Gastrocnemius medialis (tissue), 4 donors: ENCODE measurements around the gene BCAS4. TPM values are rescaled to one million over a fixed set of nuclear protein-coding genes. Genes with fewer than 3 reads are reported as not detected.
A peak's percentile ranks its signal among the peaks of the same experiment; 100 is the strongest.
"Not testable (repeated sequence)": the region's sequence is repeated elsewhere in the genome, so short reads cannot be mapped to it uniquely, and the experiment has no call there.

Experiments
- ATAC-seq, 2 donors: fragments of 150-250 bp; one replicate each; pipeline ENCODE4 v1.9.1; 2016
- DNase-seq, 2 donors: peaks; one replicate each; pipeline ENCODE4 v3.0.0-alpha.2; 2019
- H3K27ac ChIP-seq, 4 donors: fragments of 200-600 bp; sonication (generic); 1 replicate in 1 of 4; 2 replicates in 3 of 4; pipeline ENCODE4 v1.5.1; 2016 to 2018; ENCODE audit warnings: mild to moderate bottlenecking in 2 of 4, moderate library complexity in 1 of 4
- H3K27me3 ChIP-seq, 3 donors: fragments of 200-600 bp; sonication (generic) in 2 of 3; 1 replicate in 1 of 3; 2 replicates in 2 of 3; pipeline versions ENCODE4 v1.5.1 to v1.6.0; 2016 to 2019; ENCODE audit warnings: mild to moderate bottlenecking in 1 of 3, moderate library complexity in 1 of 3
- H3K36me3 ChIP-seq, 2 donors: fragments of 200-600 bp; sonication (generic) in 1 of 2; one replicate each; pipeline ENCODE4 v1.5.1; 2017 to 2018
- H3K4me1 ChIP-seq, 2 donors: fragments of 200-600 bp; sonication (generic) in 1 of 2; one replicate each; pipeline ENCODE4 v1.5.1; 2016 to 2017; ENCODE audit warnings: mild to moderate bottlenecking in 2 of 2
- H3K4me3 ChIP-seq, 4 donors: fragments of 200-600 bp; sonication (generic) in 3 of 4; 1 replicate in 1 of 4; 2 replicates in 3 of 4; pipeline ENCODE4 v1.5.1; 2016 to 2019; ENCODE audit warnings: mild to moderate bottlenecking in 2 of 4
- H3K9me3 ChIP-seq, 3 donors: fragments of 200-600 bp; sonication (generic) in 2 of 3; 1 replicate in 1 of 3; 2 replicates in 2 of 3; pipeline ENCODE4 v1.5.1; 2016 to 2019
- CTCF ChIP-seq, 5 experiments: fragments of 450-650 bp in 3 of 5; fragments of 200-600 bp in 2 of 5; sonication (generic) in 2 of 5; IDR thresholded peaks in 4 of 5; conservative IDR thresholded peaks in 1 of 5; 1 replicate in 4 of 5; 2 replicates in 1 of 5; pipeline ENCODE4 v1.5.1; 2016 to 2019; ENCODE audit warnings: antibody characterized with exemption in 5 of 5, mild to moderate bottlenecking in 3 of 5, moderate library complexity in 3 of 5
- POLR2A ChIP-seq, 2 donors: fragments of 450-650 bp; IDR thresholded peaks; one replicate each; pipeline ENCODE4 v1.6.1; 2017; ENCODE audit warnings: antibody characterized with exemption in 2 of 2, mild to moderate bottlenecking in 2 of 2, moderate library complexity in 2 of 2
- in situ Hi-C, 4 donors: fragments of 200-750 bp; cut with MboI; loops; one replicate each; pipeline versions ENCODE4 v1.15.0 to v1.8.0; 2017; ENCODE audit warnings: low sequenced_read_pairs in 4 of 4
- intact Hi-C: fragments of 100-400 bp; cut with DNase I; formaldehyde crosslinking; loops from one replicate; pipeline ENCODE4 v1.15.1; 2023; ENCODE audit warnings: low total_unique reads
- total RNA-seq, 4 donors: library from RNA; depleted of rRNA; stranded (reverse); fragments of >200 nt; gene quantifications; one replicate each; pipeline versions ENCODE4 v1.1.0 to v1.2.3, GENCODE V29; 2016

Gene BCAS4
- total RNA-seq, 4 donors from 2014 or later = 0.16 to 2.2 (median 0.51) TPM; not detected in 1

- no peaks in the 10 kb centered on the region for H3K27me3 ChIP-seq
- DNase-seq = no peak
- TF ChIP-seq POLR2A (IDR thresholded peaks at IDR 0.05) = no peak
- no peak for TF ChIP-seq CTCF (IDR thresholded peaks at IDR 0.05 in 4 of 5, conservative IDR thresholded peaks at IDR 0.05 in 1 of 5)
- no peak overlapping the region for H3K27ac ChIP-seq
- in situ Hi-C loops (loop anchor here (10.0 to 25.0 kb wide), 3 partner anchors 132 to 519 kb away; partner anchors contain the start of gene ADNP (in 3 of the 4)), intact Hi-C loops (loop anchor here (5.0 kb wide), 2 partner anchors 119 to 514 kb away; no protein-coding TSS in a partner anchor)
- H3K4me1 ChIP-seq = peaks cover 10 to 18% of the 10 kb centered on the region in 2 donors
- H3K36me3 ChIP-seq = no peaks in the 10 kb centered on the region
- no peak overlapping the region for H3K4me3 ChIP-seq
- ATAC-seq = no peak
- H3K9me3 ChIP-seq = no peaks in the 10 kb centered on the region
Measured at GRCh38 chr20:50792708-50793574, 1.9 kb upstream of the BCAS4 start.

- intact Hi-C loops = loop anchor here (1.0 to 5.0 kb wide), 4 partner anchors 119 to 514 kb away; no protein-coding TSS in a partner anchor
- not testable (repeated sequence) for H3K27ac ChIP-seq, H3K36me3 ChIP-seq, DNase-seq, H3K27me3 ChIP-seq, ATAC-seq, H3K9me3 ChIP-seq, H3K4me3 ChIP-seq
- in situ Hi-C loops = loop anchor here (10.0 to 25.0 kb wide), 3 partner anchors 131 to 519 kb away; partner anchors contain the start of gene ADNP (in 3 of the 4)
- H3K4me1 ChIP-seq = peaks cover 10 to 18% of the 10 kb centered on the region in 2 donors
Measured at GRCh38 chr20:50793575-50794016, 1.3 kb upstream of the BCAS4 start.

- Histone ChIP-seq H3K9me3 (no peaks in the 10 kb centered on the region), H3K27ac (no peak overlapping the region), H3K27me3 (no peaks in the 10 kb centered on the region), H3K4me1 (peaks cover 10 to 18% of the 10 kb centered on the region in 2 donors), H3K4me3 (peak overlapping the region in 3 of 4 donors; percentile 7 to 88 (median 30)), H3K36me3 (no peaks in the 10 kb centered on the region)
- intact Hi-C loops (loop anchor here (1.0 to 5.0 kb wide), 4 partner anchors 118 to 513 kb away; no protein-coding TSS in a partner anchor), in situ Hi-C loops (loop anchor here (10.0 to 25.0 kb wide), 3 partner anchors 130 to 518 kb away; partner anchors contain the start of gene ADNP (in 3 of the 4))
- no peak for DNase-seq
- peak in 1 of 2 donors; percentile 5 for ATAC-seq
- no peak for TF ChIP-seq POLR2A (IDR thresholded peaks at IDR 0.05)
- no peak for TF ChIP-seq CTCF (IDR thresholded peaks at IDR 0.05 in 4 of 5, conservative IDR thresholded peaks at IDR 0.05 in 1 of 5)
Measured at GRCh38 chr20:50794181-50794845, 548 bp upstream of the BCAS4 start.

GRCh38 chr20:50797142-50797541 lies 2.3 kb downstream of the BCAS4 start:
- DNase-seq (no peak), ATAC-seq (no peak)
- in situ Hi-C loops (loop anchor here (10.0 to 25.0 kb wide), 3 partner anchors 128 to 515 kb away; partner anchors contain the start of gene ADNP (in 3 of the 4)), intact Hi-C loops (no loop called here)
- no peaks in the 10 kb centered on the region for H3K36me3 ChIP-seq
- no peaks in the 10 kb centered on the region for H3K27me3 ChIP-seq
- H3K27ac ChIP-seq = no peak overlapping the region
- H3K4me1 ChIP-seq = peaks cover 4 to 8% of the 10 kb centered on the region in 2 donors
- H3K9me3 ChIP-seq = no peaks in the 10 kb centered on the region
- no peak overlapping the region for H3K4me3 ChIP-seq
- no peak for TF ChIP-seq POLR2A (IDR thresholded peaks at IDR 0.05)
- TF ChIP-seq CTCF (IDR thresholded peaks at IDR 0.05 in 4 of 5, conservative IDR thresholded peaks at IDR 0.05 in 1 of 5) = no peak
